CD4-positive, alpha-beta memory T cell (primary cell): Measurements from ENCODE around the gene FLAD1. TPM values are rescaled to one million over a fixed set of nuclear protein-coding genes. Genes with fewer than 3 reads are reported as not detected.
"Not testable (repeated sequence)": the region's sequence is repeated elsewhere in the genome, so short reads cannot be mapped to it uniquely, and the experiment has no call there.

Experiments
- CTCF ChIA-PET: fragments of 350-600 bp; sonication (Branson Sonifier 250); formaldehyde crosslinking; loops from one replicate; lab custom pipeline; 2021; ENCODE audit warnings: inconsistent platforms; ENCODE audit not compliant: partially characterized antibody; lab: Charles Lee
- POLR2A ChIA-PET: fragments of 350-600 bp; sonication (Branson Sonifier 250); formaldehyde crosslinking; loops from one replicate; lab custom pipeline; 2021; ENCODE audit not compliant: partially characterized antibody; lab: Charles Lee
- DNase-seq, 5 donors: peaks; one replicate each; pipeline versions ENCODE4 v3.0.0 to v3.0.0-alpha.2; 2020 to 2022; ENCODE audit warnings: mixed read lengths in 1 of 5
- H3K27ac ChIP-seq: one replicate; pipeline ENCODE4 v1.7.0; 2013; ENCODE audit warnings: low read depth, low read length
- H3K27me3 ChIP-seq: 2 replicates; pipeline ENCODE4 v1.7.0; 2013; ENCODE audit warnings: mild to moderate bottlenecking, low read length, moderate library complexity; ENCODE audit not compliant: insufficient read depth
- H3K36me3 ChIP-seq: 2 replicates; pipeline ENCODE4 v1.7.0; 2013; ENCODE audit warnings: mild to moderate bottlenecking, low read length, moderate library complexity; ENCODE audit not compliant: insufficient read depth
- H3K4me1 ChIP-seq: 2 replicates; pipeline ENCODE4 v1.7.0; 2013; ENCODE audit warnings: mild to moderate bottlenecking, low read length, moderate library complexity; ENCODE audit not compliant: insufficient read depth
- H3K4me3 ChIP-seq, 2 donors: one replicate each; pipeline ENCODE4 v1.7.0; 2013; ENCODE audit warnings: low read length in 2 of 2, mild to moderate bottlenecking in 1 of 2
- H3K9me3 ChIP-seq, 2 donors: one replicate each; pipeline ENCODE4 v1.7.0; 2013; ENCODE audit warnings: low read length in 2 of 2, control low read depth in 1 of 2; ENCODE audit not compliant: control insufficient read depth in 1 of 2
- H3K27ac Mint-ChIP-seq, 7 donors: one replicate each; pipeline ENCODE4 v1.8.0; 2020 to 2021; ENCODE audit warnings: mixed read lengths in 7 of 7, mild to moderate bottlenecking in 6 of 7, inconsistent platforms in 3 of 7, moderate library complexity in 3 of 7
- H3K27me3 Mint-ChIP-seq, 2 donors: one replicate each; pipeline ENCODE4 v1.8.0; 2020 to 2021; ENCODE audit warnings: mixed read lengths in 2 of 2
- H3K36me3 Mint-ChIP-seq, 2 donors: one replicate each; pipeline ENCODE4 v1.8.0; 2020 to 2021; ENCODE audit warnings: mixed read lengths in 2 of 2, inconsistent platforms in 1 of 2, mild to moderate bottlenecking in 1 of 2
- H3K4me1 Mint-ChIP-seq, 4 donors: one replicate each; pipeline ENCODE4 v1.8.0; 2020 to 2021; ENCODE audit warnings: mixed read lengths in 4 of 4, mild to moderate bottlenecking in 1 of 4
- H3K4me3 Mint-ChIP-seq, 8 donors: one replicate each; pipeline ENCODE4 v1.8.0; 2020 to 2021; ENCODE audit warnings: mixed read lengths in 8 of 8, mild to moderate bottlenecking in 7 of 8, moderate library complexity in 6 of 8, inconsistent platforms in 3 of 8
- H3K9me3 Mint-ChIP-seq, 8 donors: one replicate each; pipeline ENCODE4 v1.8.0; 2020 to 2021; ENCODE audit warnings: mixed read lengths in 8 of 8, mild to moderate bottlenecking in 5 of 8, inconsistent platforms in 3 of 8, moderate library complexity in 1 of 8
- intact Hi-C: fragments of 100-400 bp; cut with micrococcal nuclease; formaldehyde crosslinking; loops from one replicate; pipeline ENCODE4 v1.15.1; 2023
- polyA plus RNA-seq, 2 donors: library from polyadenylated mRNA; unstranded; fragments of 300-500 nt; fragmentation: Illumina TruSeq; gene quantifications; one replicate each; pipeline ENCODE4 v1.2.3, GENCODE V29; 2021
- total RNA-seq, 2 experiments: library from RNA; stranded (reverse); gene quantifications; one replicate each; pipeline ENCODE4 v1.2.3, GENCODE V29; 2021

The FLAD1 gene
- total and polyA plus RNA-seq, 4 experiments from 2014 or later = 48.9 to 75.9 (median 54.5) TPM

GRCh38 chr1:154974102-154974807, 8.9 kb upstream of the FLAD1 start, which contains the start of gene CKS1B:
TSS of gene CKS1B (plus strand) at chr1:154974681. CDS start at chr1:154974746, 65 bp downstream.
- H3K27ac ChIP-seq = peak within 1 kb of the TSS; percentile 95

DNA sequence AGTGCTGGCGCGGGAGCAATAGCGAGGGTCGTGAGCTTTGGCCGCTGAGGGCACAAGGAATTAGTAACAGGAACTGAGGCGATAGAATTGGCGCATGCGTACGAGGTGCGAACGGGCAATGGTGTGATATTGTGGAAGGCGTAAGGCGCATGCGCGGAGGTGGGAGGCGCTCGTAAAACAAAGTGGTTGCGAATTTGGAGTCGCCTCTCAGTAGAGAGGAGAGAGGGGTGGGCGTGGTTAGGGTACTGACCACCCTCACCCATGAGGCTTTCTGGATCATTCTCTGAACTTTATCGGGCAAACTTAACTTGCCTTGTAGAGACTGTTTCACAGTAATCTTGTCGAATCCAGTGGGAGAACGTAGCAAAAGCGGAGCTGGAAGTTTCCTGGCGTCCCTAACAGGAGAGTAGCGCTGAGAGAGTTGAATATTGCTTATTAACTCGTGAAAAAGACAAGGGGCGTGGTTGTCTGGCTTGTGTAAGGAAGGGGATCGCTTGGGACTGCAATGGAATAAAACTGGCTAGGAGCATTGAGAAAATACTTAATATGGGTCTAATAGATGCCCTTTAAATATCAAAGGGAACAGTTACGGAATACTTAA, 8.2 kb upstream of the FLAD1 start:
- Histone ChIP-seq H3K4me3 (peak overlapping the region; percentile 67 to 100), H3K9me3 (no peaks in the 10 kb centered on the region), H3K36me3 (no peaks in the 10 kb centered on the region), H3K4me1 (peaks cover 45% of the 10 kb centered on the region), H3K27me3 (no peaks in the 10 kb centered on the region), H3K27ac (peak overlapping the region; percentile 95)
- ChIA-PET POLR2A (interaction anchor here (1.0 to 41.7 kb wide), 11 partner anchors 9 to 795 kb away, joined by 3 to 1543 read pairs (median 9); partner anchors contain the start of genes ADAM15, FLAD1, LENEP and PBXIP1), CTCF (interaction anchor here (1.3 to 16.3 kb wide), 7 partner anchors 11 to 42 kb away, joined by 4 to 226 read pairs (median 23); partner anchors contain the start of genes PBXIP1 and PYGO2)
- H3K27me3 Mint-ChIP-seq = no peaks in the 10 kb centered on the region
- H3K36me3 Mint-ChIP-seq = peaks cover 4 to 11% of the 10 kb centered on the region in 2 donors
- DNase-seq = peak in 4 of 5 donors; percentile 96 to 97 (median 97)
- no peak overlapping the region for H3K27ac Mint-ChIP-seq
- no peak overlapping the region for H3K4me3 Mint-ChIP-seq
- no peaks in the 10 kb centered on the region for H3K9me3 Mint-ChIP-seq
- intact Hi-C loops = loop anchor here (1.0 to 2.0 kb wide), 6 partner anchors 8 to 76 kb away; partner anchors contain the start of genes ADAM15, FLAD1, PMVK and PYGO2
- H3K4me1 Mint-ChIP-seq = peaks cover 18 to 33% (median 24%) of the 10 kb centered on the region in 4 donors

More at GRCh38 chr1:154974102-154974807, 8.9 kb upstream of the FLAD1 start, which contains the start of gene CKS1B:
- ChIA-PET CTCF (interaction anchor here (0.7 to 16.3 kb wide), 11 partner anchors 9 to 1009 kb away, joined by 3 to 226 read pairs (median 7); partner anchors contain the start of genes FLAD1, LENEP, PBXIP1 and PYGO2), POLR2A (interaction anchor here (1.0 to 41.7 kb wide), 10 partner anchors 8 to 794 kb away, joined by 3 to 1543 read pairs (median 22); partner anchors contain the start of genes ADAM15, FLAD1, LENEP and PBXIP1)
- H3K9me3 ChIP-seq = no peaks in the 10 kb centered on the region
- Mint-ChIP-seq H3K4me1 (peaks cover 22 to 38% (median 26%) of the 10 kb centered on the region in 4 donors), H3K9me3 (no peaks in the 10 kb centered on the region), H3K27ac (no peak within 1 kb of the TSS), H3K27me3 (no peaks in the 10 kb centered on the region), H3K36me3 (peaks cover 4 to 12% of the 10 kb centered on the region in 2 donors), H3K4me3 (no peak within 1 kb of the TSS)
- H3K4me1 ChIP-seq = peaks cover 45% of the 10 kb centered on the region
- peaks cover 6% of the 10 kb centered on the region for H3K36me3 ChIP-seq
- DNase-seq = peak; percentile 99
- peak within 1 kb of the TSS; percentile 67 to 100 for H3K4me3 ChIP-seq
- no peaks in the 10 kb centered on the region for H3K27me3 ChIP-seq
- intact Hi-C loops = loop anchor here (1.0 to 2.0 kb wide), 6 partner anchors 9 to 77 kb away; partner anchors contain the start of genes ADAM15, FLAD1, PMVK and PYGO2

GRCh38 chr1:154975409-154976059, 7.6 kb upstream of the FLAD1 start:
- Mint-ChIP-seq H3K4me1 (peaks cover 18 to 33% (median 24%) of the 10 kb centered on the region in 4 donors), H3K36me3 (peaks cover 4 to 11% of the 10 kb centered on the region in 2 donors), H3K27ac (no peak overlapping the region), H3K9me3 (no peaks in the 10 kb centered on the region), H3K4me3 (no peak overlapping the region), H3K27me3 (no peaks in the 10 kb centered on the region)
- DNase-seq = peak; percentile 44 to 69 (median 55)
- H3K27me3 ChIP-seq = no peaks in the 10 kb centered on the region
- peaks cover 42% of the 10 kb centered on the region for H3K4me1 ChIP-seq
- peak overlapping the region; percentile 67 to 100 for H3K4me3 ChIP-seq
- POLR2A ChIA-PET = interaction anchor here (0.6 to 41.7 kb wide), 9 partner anchors 8 to 998 kb away, joined by 3 to 1543 read pairs (median 36); partner anchors contain the start of genes ADAM15, FLAD1, JTB and LENEP
- peak overlapping the region; percentile 95 for H3K27ac ChIP-seq
- H3K36me3 ChIP-seq = no peaks in the 10 kb centered on the region
- intact Hi-C loops = loop anchor here (2.0 kb wide), 2 partner anchors 39 to 75 kb away; partner anchors contain the start of genes ADAM15 and PMVK
- CTCF ChIA-PET = interaction anchor here (1.3 to 16.3 kb wide), 7 partner anchors 13 to 41 kb away, joined by 4 to 226 read pairs (median 23); partner anchors contain the start of genes PBXIP1 and PYGO2
- no peaks in the 10 kb centered on the region for H3K9me3 ChIP-seq

- H3K36me3 Mint-ChIP-seq, H3K9me3 Mint-ChIP-seq, H3K27me3 Mint-ChIP-seq, H3K36me3 ChIP-seq, H3K4me3 ChIP-seq, intact Hi-C loops, DNase-seq, H3K27me3 ChIP-seq, H3K27ac ChIP-seq, H3K9me3 ChIP-seq: not testable (repeated sequence)
- H3K4me1 ChIP-seq = peaks cover 25% of the 10 kb centered on the region
- Mint-ChIP-seq H3K4me1 (peaks cover 5 to 15% (median 8%) of the 10 kb centered on the region in 4 donors), H3K4me3 (peak overlapping the region in 1 of 8 donors; percentile 29), H3K27ac (peak overlapping the region in 3 of 7 donors; percentile 38 to 58 (median 51))
- POLR2A ChIA-PET = interaction anchor here (9.7 to 41.7 kb wide), 3 partner anchors 16 to 29 kb away, joined by 126 to 1543 read pairs (median 219); partner anchors contain the start of genes LENEP, PBXIP1, PYGO2 and ZBTB7B
- CTCF ChIA-PET = interaction anchor here (1.0 to 16.3 kb wide), 3 partner anchors 39 to 107 kb away, joined by 3 to 226 read pairs (median 3); partner anchors contain the start of gene ADAM15
Measured at GRCh38 chr1:154977762-154978161, 5.4 kb upstream of the FLAD1 start.

DNA sequence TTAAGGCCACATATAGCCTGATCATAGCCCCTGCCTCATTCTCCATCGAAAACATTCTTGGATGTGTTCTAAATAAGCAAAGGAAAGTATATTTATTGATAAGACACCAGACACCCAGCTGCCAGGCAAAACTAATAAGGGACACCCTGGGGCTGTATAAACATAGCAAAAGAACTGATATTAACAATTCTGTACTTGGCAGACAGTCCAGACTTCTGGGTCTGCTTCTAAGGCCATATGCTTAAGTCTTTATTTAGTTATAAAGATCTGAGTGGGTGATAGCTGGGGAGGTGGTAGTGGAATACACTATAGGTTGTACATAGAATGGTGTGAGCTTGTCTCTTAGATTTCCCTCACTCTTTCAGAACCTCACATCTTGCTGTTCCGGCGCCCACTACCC, 4.8 kb upstream of the FLAD1 start:
- ChIA-PET POLR2A (interaction anchor here (9.7 to 41.7 kb wide), 3 partner anchors 16 to 28 kb away, joined by 126 to 1543 read pairs (median 219); partner anchors contain the start of genes LENEP, PBXIP1, PYGO2 and ZBTB7B), CTCF (interaction anchor here (1.0 to 16.3 kb wide), 3 partner anchors 38 to 106 kb away, joined by 3 to 226 read pairs (median 3); partner anchors contain the start of gene ADAM15)
- H3K4me1 ChIP-seq = peaks cover 20% of the 10 kb centered on the region
- H3K9me3 ChIP-seq = no peaks in the 10 kb centered on the region
- peaks cover 2 to 12% (median 5%) of the 10 kb centered on the region in 4 donors for H3K4me1 Mint-ChIP-seq
- no peak overlapping the region for H3K4me3 Mint-ChIP-seq
- no peaks in the 10 kb centered on the region for H3K36me3 ChIP-seq
- no peaks in the 10 kb centered on the region for H3K36me3 Mint-ChIP-seq
- no peaks in the 10 kb centered on the region for H3K9me3 Mint-ChIP-seq
- H3K27ac Mint-ChIP-seq = peak overlapping the region in 1 of 7 donors; percentile 13
- H3K27ac ChIP-seq = no peak overlapping the region
- intact Hi-C loops = no loop called here
- DNase-seq = no peak
- H3K4me3 ChIP-seq = no peak overlapping the region
- H3K27me3 ChIP-seq = no peaks in the 10 kb centered on the region
- H3K27me3 Mint-ChIP-seq = no peaks in the 10 kb centered on the region

GRCh38 chr1:154982341-154982740, 803 bp upstream of the FLAD1 start:
- Mint-ChIP-seq H3K4me3 (no peak overlapping the region), H3K4me1 (peaks cover 4 to 10% (median 8%) of the 10 kb centered on the region in 4 donors), H3K9me3 (no peaks in the 10 kb centered on the region), H3K27me3 (no peaks in the 10 kb centered on the region), H3K36me3 (peaks cover 0 to 5% of the 10 kb centered on the region in 2 donors), H3K27ac (no peak overlapping the region)
- POLR2A ChIA-PET = interaction anchor here (1.0 to 41.7 kb wide), 9 partner anchors 8 to 423 kb away, joined by 3 to 1543 read pairs (median 17); partner anchors contain the start of genes ADAM15, CKS1B, LENEP and PBXIP1
- Histone ChIP-seq H3K36me3 (peaks cover 4% of the 10 kb centered on the region), H3K27me3 (no peaks in the 10 kb centered on the region), H3K4me1 (peaks cover 27% of the 10 kb centered on the region), H3K4me3 (peak overlapping the region; percentile 4 to 79), H3K27ac (peak overlapping the region; percentile 76), H3K9me3 (no peaks in the 10 kb centered on the region)
- DNase-seq = no peak
- CTCF ChIA-PET = interaction anchor here (1.0 to 16.3 kb wide), 10 partner anchors 10 to 70 kb away, joined by 3 to 226 read pairs (median 10); partner anchors contain the start of genes LENEP, PBXIP1 and PMVK
- intact Hi-C loops = loop anchor here (2.0 kb wide), 1 partner anchor 68 kb away; the partner anchor contains the start of gene ADAM15
